HEK293 (cell line): Measurements from ENCODE around the gene RABGGTB.

Experiments
- CTCF ChIA-PET: fragments of 350-600 bp; formaldehyde crosslinking; extraction: SDS; loops from one replicate; lab custom pipeline; 2021; ENCODE audit warnings: antibody characterized with exemption; lab: Yijun Ruan, JAX
- POLR2A ChIA-PET: fragments of 300-600 bp; formaldehyde crosslinking; extraction: SDS; loops from one replicate; lab custom pipeline; 2020; ENCODE audit warnings: antibody characterized with exemption, inconsistent platforms; lab: Yijun Ruan, JAX
- H3K27ac ChIP-seq: fragments of 200-500 bp; sonication (Bioruptor generic); 2 replicates; pipeline ENCODE4 v1.5.1; 2014; ENCODE audit warnings: low read depth, low read length, control low read depth, inconsistent platforms; ENCODE audit errors: extremely low read depth
- H3K36me3 ChIP-seq, 2 experiments: fragments of 200-500 bp in 1 of 2; sonication (Bioruptor generic) in 1 of 2; 1 replicate in 1 of 2; 2 replicates in 1 of 2; pipeline ENCODE4 v1.5.1; 2014 to 2017; ENCODE audit warnings: inconsistent platforms in 2 of 2, low read length in 2 of 2; ENCODE audit not compliant: control insufficient read depth in 2 of 2, insufficient read depth in 1 of 2
- H3K4me1 ChIP-seq: fragments of 200-500 bp; sonication (Bioruptor generic); 2 replicates; pipeline ENCODE4 v1.5.1; 2014; ENCODE audit warnings: mild to moderate bottlenecking, low read length, inconsistent platforms; ENCODE audit not compliant: control insufficient read depth, insufficient read depth
- H3K4me3 ChIP-seq: 2 replicates; pipeline ENCODE4 v1.5.1; 2011; ENCODE audit warnings: low read depth, mild to moderate bottlenecking, control low read depth, low read length, moderate library complexity
- H3K9me3 ChIP-seq: fragments of 200-500 bp; sonication (Bioruptor generic); 2 replicates; pipeline ENCODE4 v1.5.1; 2014; ENCODE audit warnings: low read depth, low read length, inconsistent platforms; ENCODE audit not compliant: control insufficient read depth, insufficient read depth
- ELK4 ChIP-seq: IDR thresholded peaks from 2 replicates; pipeline ENCODE4 v1.6.1; 2011; ENCODE audit warnings: mild to moderate bottlenecking, low read depth, low read length, borderline replicate concordance
- FEZF1 ChIP-seq: fragments of 450-650 bp; formaldehyde crosslinking; IDR thresholded peaks from 2 replicates; pipeline ENCODE4 v1.5.1; 2016; ENCODE audit warnings: missing biosample characterization, missing genetic modification characterization
- GFI1B ChIP-seq: fragments of 450-650 bp; formaldehyde crosslinking; IDR thresholded peaks from 2 replicates; pipeline ENCODE4 v1.5.1; 2016; ENCODE audit warnings: missing biosample characterization, missing genetic modification characterization
- GLIS1 ChIP-seq: fragments of 450-650 bp; formaldehyde crosslinking; IDR thresholded peaks from 2 replicates; pipeline ENCODE4 v1.5.1; 2016; ENCODE audit warnings: missing biosample characterization, missing genetic modification characterization
- HOXC10 ChIP-seq: sonication (generic); formaldehyde crosslinking; IDR thresholded peaks from 2 replicates; pipeline ENCODE4 v1.8.1; 2023; ENCODE audit warnings: mild to moderate bottlenecking, missing genetic modification reagents
- HOXD13 ChIP-seq: sonication (generic); formaldehyde crosslinking; IDR thresholded peaks from 2 replicates; pipeline ENCODE4 v1.8.0; 2022; ENCODE audit warnings: missing genetic modification reagents, borderline replicate concordance
- KLF1 ChIP-seq: fragments of 450-650 bp; formaldehyde crosslinking; IDR thresholded peaks from 2 replicates; pipeline ENCODE4 v1.5.1; 2016; ENCODE audit warnings: missing biosample characterization, missing genetic modification characterization
- TSHZ1 ChIP-seq: fragments of 450-650 bp; formaldehyde crosslinking; IDR thresholded peaks from 2 replicates; pipeline ENCODE4 v1.5.1; 2016; ENCODE audit warnings: missing biosample characterization, missing genetic modification characterization, borderline replicate concordance
- ZBTB10 ChIP-seq: fragments of 450-650 bp; formaldehyde crosslinking; IDR thresholded peaks from 2 replicates; pipeline ENCODE4 v1.5.1; 2016; ENCODE audit warnings: missing biosample characterization, missing genetic modification characterization
- ZBTB49 ChIP-seq: fragments of 450-650 bp; formaldehyde crosslinking; IDR thresholded peaks from 2 replicates; pipeline ENCODE4 v1.5.1; 2016; ENCODE audit warnings: missing biosample characterization, missing genetic modification characterization, low read depth
- ZNF121 ChIP-seq: fragments of 450-650 bp; formaldehyde crosslinking; IDR thresholded peaks from 2 replicates; pipeline ENCODE4 v1.5.1; 2016; ENCODE audit warnings: missing biosample characterization, missing genetic modification characterization
- ZNF341 ChIP-seq: fragments of 450-650 bp; formaldehyde crosslinking; IDR thresholded peaks from 2 replicates; pipeline ENCODE4; 2016; ENCODE audit warnings: low read depth, missing biosample characterization, missing genetic modification characterization
- ZNF37A ChIP-seq: fragments of 450-650 bp; IDR thresholded peaks from 2 replicates; pipeline ENCODE4 v1.5.1; 2018; ENCODE audit warnings: missing biosample characterization, missing genetic modification characterization
- ZNF48 ChIP-seq: fragments of 450-650 bp; formaldehyde crosslinking; IDR thresholded peaks from 2 replicates; pipeline ENCODE4 v1.5.1; 2016; ENCODE audit warnings: missing biosample characterization, missing genetic modification characterization
- ZNF488 ChIP-seq: fragments of 450-650 bp; formaldehyde crosslinking; IDR thresholded peaks from 2 replicates; pipeline ENCODE4 v1.5.1; 2016; ENCODE audit warnings: missing biosample characterization, missing genetic modification characterization
- ZNF514 ChIP-seq: fragments of 450-650 bp; formaldehyde crosslinking; IDR thresholded peaks from 2 replicates; pipeline ENCODE4 v1.5.1; 2016; ENCODE audit warnings: missing biosample characterization, missing genetic modification characterization
- ZNF585B ChIP-seq: fragments of 450-650 bp; formaldehyde crosslinking; IDR thresholded peaks from 2 replicates; pipeline ENCODE4 v1.5.1; 2016; ENCODE audit warnings: missing biosample characterization, missing genetic modification characterization
- ZNF639 ChIP-seq: fragments of 450-650 bp; formaldehyde crosslinking; IDR thresholded peaks from 2 replicates; pipeline ENCODE4 v1.5.1; 2016; ENCODE audit warnings: missing biosample characterization, missing genetic modification characterization
- ZNF658 ChIP-seq: fragments of 450-650 bp; formaldehyde crosslinking; IDR thresholded peaks from 2 replicates; pipeline ENCODE4; 2016; ENCODE audit warnings: missing biosample characterization, missing genetic modification characterization
- ZNF768 ChIP-seq: fragments of 450-650 bp; formaldehyde crosslinking; IDR thresholded peaks from 2 replicates; pipeline ENCODE4 v1.5.1; 2018; ENCODE audit warnings: missing biosample characterization, mild to moderate bottlenecking, missing genetic modification characterization

RABGGTB gene

GRCh38 chr1:75765697-75766355 is 20.2 kb upstream of the RABGGTB start:
- Histone ChIP-seq H3K36me3 (peaks cover 0 to 7% of the 10 kb centered on the region in 2 experiments; a peak in 2 of 3 replicates), H3K4me1 (no peaks in the 10 kb centered on the region), H3K9me3 (no peaks in the 10 kb centered on the region), H3K27ac (no peak overlapping the region), H3K4me3 (no peak overlapping the region)
- TF ChIP-seq ZNF488 (tag by site-specific recombination) (no peak), ZNF585B (tag by site-specific recombination) (no peak), ELK4 (no peak), ZNF48 (tag by site-specific recombination) (no peak), TSHZ1 (no peak), ZNF639 (tag by site-specific recombination) (no peak), GFI1B (no peak)
- CTCF ChIA-PET = no interaction called here
- POLR2A ChIA-PET = interaction anchor here (0.7 to 1.8 kb wide), 2 partner anchors 20 to 22 kb away, joined by 4 to 7 read pairs; partner anchors contain the start of gene RABGGTB

GRCh38 chr1:75768016-75768415 is 18.0 kb upstream of the RABGGTB start:
- Histone ChIP-seq H3K4me1 (no peaks in the 10 kb centered on the region), H3K36me3 (peaks cover 0 to 4% of the 10 kb centered on the region in 2 experiments; a peak in 2 of 3 replicates), H3K27ac (no peak overlapping the region), H3K4me3 (no peak overlapping the region), H3K9me3 (no peaks in the 10 kb centered on the region)
- no peak for TF ChIP-seq ZNF341 (tag by site-specific recombination)
- TF ChIP-seq ZNF514 (tag by site-specific recombination) = no peak
- TF ChIP-seq FEZF1 = no peak
- no peak for TF ChIP-seq KLF1 (tag by site-specific recombination)
- TF ChIP-seq HOXC10 (CRISPR knock-in tag) = no peak
- no peak for TF ChIP-seq HOXD13
- no peak for TF ChIP-seq ZNF658 (tag by site-specific recombination)
- no peak for TF ChIP-seq ZNF37A (tag by site-specific recombination)
- TF ChIP-seq ZNF768 (tag by site-specific recombination) = no peak
- TF ChIP-seq ZBTB10 = no peak
- TF ChIP-seq GLIS1 = no peak
- no peak for TF ChIP-seq ZNF121 (tag by site-specific recombination)
- TF ChIP-seq ZBTB49 (tag by site-specific recombination) = no peak
- ChIA-PET POLR2A (interaction anchor here (1.5 kb wide), 1 partner anchor 18 kb away, joined by 5 read pairs; the partner anchor contains the start of gene RABGGTB), CTCF (no interaction called here)
